Rectal smooth muscle tissue (tissue), 1 donor: ENCODE results near the gene RBBP6.
A peak's percentile ranks its signal among the peaks of the same experiment; 100 is the strongest.
"Not testable (repeated sequence)": the region's sequence is repeated elsewhere in the genome, so short reads cannot be mapped to it uniquely, and the experiment has no call there.

ENCODE experiments used
- H3K27ac ChIP-seq: one replicate; pipeline ENCODE4 v1.7.0; 2013; ENCODE audit warnings: low read depth, low read length, inconsistent platforms
- H3K27me3 ChIP-seq: one replicate; pipeline ENCODE4 v1.7.0; 2013; ENCODE audit warnings: low read length; ENCODE audit not compliant: control insufficient read depth, insufficient read depth
- H3K36me3 ChIP-seq: one replicate; pipeline ENCODE4 v1.7.0; 2013; ENCODE audit warnings: low read length; ENCODE audit not compliant: control insufficient read depth, insufficient read depth
- H3K4me1 ChIP-seq: one replicate; pipeline ENCODE4 v1.7.0; 2013; ENCODE audit warnings: low read length; ENCODE audit not compliant: control insufficient read depth, insufficient read depth
- H3K4me3 ChIP-seq: one replicate; pipeline ENCODE4 v1.7.0; 2013; ENCODE audit warnings: low read length
- H3K9ac ChIP-seq: one replicate; pipeline ENCODE4 v1.7.0; 2013; ENCODE audit warnings: low read length

Gene RBBP6

GRCh38 chr16:24539295-24539849 is at the start of gene RBBP6:
RBBP6 (plus strand) TSS chr16:24539566; CDS start chr16:24540627, 1,061 bp downstream.
- H3K27ac ChIP-seq: peak within 1 kb of the TSS; percentile 100
- H3K4me1 ChIP-seq: peaks cover 25% of the 10 kb centered on the region
- no peaks in the 10 kb centered on the region for H3K27me3 ChIP-seq
- no peaks in the 10 kb centered on the region for H3K36me3 ChIP-seq
- H3K4me3 ChIP-seq: peak within 1 kb of the TSS; percentile 98
- peak within 1 kb of the TSS; percentile 100 for H3K9ac ChIP-seq

GRCh38 chr16:24490866-24491265 is 48.5 kb upstream of the RBBP6 start:
- Histone ChIP-seq H3K27ac (no peak overlapping the region), H3K36me3 (no peaks in the 10 kb centered on the region), H3K4me3 (no peak overlapping the region), H3K4me1 (no peaks in the 10 kb centered on the region), H3K9ac (no peak overlapping the region), H3K27me3 (no peaks in the 10 kb centered on the region)

GRCh38 chr16:24491731-24492130 is 47.6 kb upstream of the RBBP6 start:
- no peaks in the 10 kb centered on the region for H3K27me3 ChIP-seq
- H3K4me1 ChIP-seq: no peaks in the 10 kb centered on the region
- no peak overlapping the region for H3K9ac ChIP-seq
- no peak overlapping the region for H3K4me3 ChIP-seq
- H3K36me3 ChIP-seq: no peaks in the 10 kb centered on the region
- no peak overlapping the region for H3K27ac ChIP-seq

- Histone ChIP-seq H3K9ac (no peak overlapping the region), H3K27me3 (no peaks in the 10 kb centered on the region), H3K4me3 (no peak overlapping the region), H3K36me3 (no peaks in the 10 kb centered on the region), H3K27ac (no peak overlapping the region), H3K4me1 (no peaks in the 10 kb centered on the region)
Observed at GRCh38 chr16:24493821-24494220, 45.5 kb upstream of the RBBP6 start.

DNA sequence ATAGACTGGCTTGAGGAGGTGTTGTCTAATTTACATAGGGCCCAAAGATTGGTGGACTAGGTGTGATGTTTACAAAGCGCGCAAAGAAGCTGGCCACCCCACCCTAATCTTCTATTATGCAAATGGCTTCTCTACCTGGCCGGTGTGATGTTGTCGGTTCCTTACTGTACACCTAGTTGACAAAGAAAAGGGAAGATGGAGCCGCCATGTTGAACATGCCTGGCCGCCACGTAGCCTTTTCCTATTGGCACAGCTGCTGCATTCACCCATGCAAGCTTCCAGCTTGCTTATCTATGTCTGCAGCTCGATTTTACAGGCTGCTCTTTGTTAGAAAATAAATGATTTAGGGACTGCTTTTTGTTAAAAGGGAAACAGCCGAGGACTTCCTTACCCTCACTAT is 44.2 kb upstream of the RBBP6 start:
- H3K27ac ChIP-seq, H3K36me3 ChIP-seq, H3K9ac ChIP-seq, H3K4me3 ChIP-seq, H3K27me3 ChIP-seq, H3K4me1 ChIP-seq: not testable (repeated sequence)

- Histone ChIP-seq H3K27ac (no peak overlapping the region), H3K36me3 (no peaks in the 10 kb centered on the region), H3K4me1 (no peaks in the 10 kb centered on the region), H3K4me3 (no peak overlapping the region), H3K27me3 (peaks cover 3% of the 10 kb centered on the region), H3K9ac (no peak overlapping the region)
Observed at GRCh38 chr16:24497440-24497839, 41.9 kb upstream of the RBBP6 start.

DNA sequence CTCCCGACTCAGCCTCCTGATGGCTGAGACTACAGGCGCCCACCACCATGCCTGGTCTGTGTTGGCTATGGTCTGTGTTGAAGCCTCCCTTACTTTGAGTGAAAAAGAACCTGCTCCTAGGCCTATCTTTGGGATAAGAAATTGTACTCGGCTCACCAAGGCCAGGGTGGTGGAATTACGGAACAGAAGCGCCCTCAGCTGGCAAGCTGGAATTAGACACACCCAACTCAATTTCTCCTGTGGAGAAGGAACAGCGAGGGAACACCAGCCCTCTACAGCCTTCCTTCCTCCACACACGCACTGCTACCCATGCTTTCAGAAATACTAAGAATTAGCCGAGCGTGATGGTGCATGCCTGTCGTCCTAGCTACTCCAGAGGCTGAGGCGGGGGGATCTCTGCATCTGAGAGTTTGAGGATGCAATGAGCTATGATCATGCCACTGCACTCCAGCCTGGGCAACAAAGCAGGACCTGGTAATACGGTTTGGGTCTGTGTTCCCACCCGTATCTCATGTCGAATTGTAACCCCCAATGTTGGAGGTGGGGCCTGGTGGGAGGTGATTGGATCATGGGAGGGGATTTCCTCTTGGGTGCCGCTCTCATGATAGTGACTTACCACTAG is 40.1 kb upstream of the RBBP6 start:
- Histone ChIP-seq H3K27me3 (peaks cover 3% of the 10 kb centered on the region), H3K4me1 (no peaks in the 10 kb centered on the region), H3K36me3 (no peaks in the 10 kb centered on the region), H3K27ac (no peak overlapping the region), H3K9ac (no peak overlapping the region), H3K4me3 (no peak overlapping the region)

DNA sequence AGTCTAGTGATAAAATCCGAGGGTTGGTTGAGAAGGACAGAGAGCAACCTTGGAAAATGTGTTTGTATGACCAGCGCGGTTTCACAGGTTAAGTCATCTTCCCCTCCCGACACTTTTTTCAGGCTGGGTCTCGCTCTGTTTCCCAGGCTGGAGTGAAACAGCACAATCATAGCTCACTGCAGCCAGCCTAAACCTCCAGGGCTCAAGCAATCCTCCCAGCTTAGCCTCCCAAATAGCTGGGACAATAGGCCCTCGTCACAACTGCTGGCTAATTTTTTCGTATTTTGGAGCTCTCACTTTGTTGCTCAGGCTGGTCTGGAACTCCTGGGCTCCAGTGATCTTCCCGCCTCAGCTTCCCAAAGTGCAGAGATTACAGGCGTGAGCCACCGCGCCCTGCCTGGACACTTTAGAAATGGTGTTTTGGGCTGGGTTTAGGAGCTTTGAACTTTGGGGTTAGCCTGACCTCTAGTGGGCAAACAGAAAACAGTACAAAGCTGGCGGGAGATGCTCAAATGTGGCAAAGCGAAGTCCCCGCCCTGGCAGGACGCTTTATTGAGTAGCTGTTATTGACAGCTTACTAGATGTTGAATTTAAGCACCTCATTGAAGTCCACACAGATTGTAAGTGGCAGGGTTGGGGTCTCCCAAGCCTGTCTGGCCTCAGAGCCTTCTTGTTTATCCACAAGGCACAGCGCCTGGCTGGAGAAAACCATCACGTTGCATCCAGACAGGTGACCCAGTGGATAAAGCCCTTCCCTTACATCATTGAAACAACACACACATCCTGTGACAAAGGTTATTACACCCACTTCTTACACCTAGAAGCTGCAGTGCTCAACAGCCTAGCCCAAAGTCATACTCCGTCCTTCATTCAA is 34.7 kb upstream of the RBBP6 start:
- Histone ChIP-seq H3K4me3 (no peak overlapping the region), H3K36me3 (no peaks in the 10 kb centered on the region)

GRCh38 chr16:24505959-24506358 is 33.4 kb upstream of the RBBP6 start:
- Histone ChIP-seq H3K36me3 (no peaks in the 10 kb centered on the region), H3K27me3 (no peaks in the 10 kb centered on the region), H3K4me3 (no peak overlapping the region), H3K27ac (no peak overlapping the region), H3K4me1 (no peaks in the 10 kb centered on the region), H3K9ac (no peak overlapping the region)

More for the DNA sequence above, 34.7 kb upstream of the RBBP6 start:
- Histone ChIP-seq H3K9ac (no peak overlapping the region), H3K27me3 (peaks cover 3% of the 10 kb centered on the region), H3K27ac (no peak overlapping the region), H3K4me1 (no peaks in the 10 kb centered on the region)

DNA sequence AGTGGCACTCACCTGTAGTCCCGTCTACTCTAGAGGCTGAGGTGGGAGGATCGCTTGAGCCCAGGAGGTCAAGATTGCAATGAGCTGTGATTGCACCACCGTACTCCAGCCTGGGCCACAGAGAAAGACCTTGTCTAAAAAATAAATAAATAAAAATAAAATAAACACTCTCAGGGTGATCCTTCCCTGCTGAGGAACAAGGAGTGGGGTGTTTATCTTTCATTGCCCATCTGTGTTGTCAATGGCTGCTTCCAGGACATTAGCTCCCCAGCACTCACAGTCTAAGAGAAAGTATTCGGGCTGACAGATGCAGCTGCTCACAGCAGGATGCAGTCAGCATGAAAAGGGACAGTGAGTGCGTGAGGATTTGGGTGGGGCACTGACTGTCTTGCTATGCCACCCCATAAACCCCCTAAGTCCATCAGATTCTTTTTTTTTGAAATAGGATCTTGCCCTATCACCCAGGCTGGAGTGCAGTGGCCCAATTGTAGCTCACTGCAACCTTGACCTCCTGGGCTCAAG is 31.3 kb upstream of the RBBP6 start:
- Histone ChIP-seq H3K4me3 (no peak overlapping the region), H3K9ac (no peak overlapping the region), H3K4me1 (no peaks in the 10 kb centered on the region), H3K27ac (no peak overlapping the region), H3K36me3 (no peaks in the 10 kb centered on the region), H3K27me3 (no peaks in the 10 kb centered on the region)

- no peak overlapping the region for H3K27ac ChIP-seq
- no peaks in the 10 kb centered on the region for H3K4me1 ChIP-seq
- H3K9ac ChIP-seq: no peak overlapping the region
- H3K36me3 ChIP-seq: no peaks in the 10 kb centered on the region
- no peak overlapping the region for H3K4me3 ChIP-seq
- no peaks in the 10 kb centered on the region for H3K27me3 ChIP-seq
Observed at GRCh38 chr16:24508614-24509013, 30.8 kb upstream of the RBBP6 start.

DNA sequence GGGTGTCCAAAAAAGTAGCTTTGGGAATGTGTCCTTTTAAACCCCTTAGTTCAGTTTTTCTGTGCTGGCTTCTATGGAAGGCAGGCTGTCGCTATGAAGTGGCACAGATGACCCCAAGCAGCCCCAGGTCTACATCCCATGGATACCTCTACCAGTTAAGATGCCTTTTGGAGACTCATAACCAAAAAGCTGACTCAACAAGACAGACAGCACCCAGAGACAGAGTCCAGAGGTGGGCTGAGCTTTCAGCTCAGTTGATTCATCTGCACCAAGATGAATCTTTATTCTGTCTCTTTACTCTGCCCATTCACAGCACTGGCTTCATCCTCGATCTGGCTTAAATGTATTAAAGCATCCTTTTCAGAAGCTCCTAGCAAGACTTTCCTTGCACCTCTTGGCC is 29.8 kb upstream of the RBBP6 start:
- Histone ChIP-seq H3K36me3 (no peaks in the 10 kb centered on the region), H3K9ac (no peak overlapping the region), H3K27ac (no peak overlapping the region), H3K4me3 (no peak overlapping the region), H3K27me3 (no peaks in the 10 kb centered on the region), H3K4me1 (no peaks in the 10 kb centered on the region)
